Measurements from ENCODE around the gene MYO1G.

- TF ChIP-seq EGR1 (IDR thresholded peaks at IDR 0.05) (no peak), REST (IDR thresholded peaks at IDR 0.05; ENCODE audit: low read depth) (no peak), EP300 (IDR thresholded peaks at IDR 0.05; ENCODE audit: borderline replicate concordance) (no peak), CREB1 (IDR thresholded peaks at IDR 0.05; ENCODE audit: low read depth) (no peak), CEBPB (IDR thresholded peaks at IDR 0.05) (no peak), MAX (IDR thresholded peaks at IDR 0.05) (no peak), ZBTB7A (IDR thresholded peaks at IDR 0.05; ENCODE audit: low read depth) (no peak), TCF12 (IDR thresholded peaks at IDR 0.05; ENCODE audit: low read depth) (no peak), TAF1 (IDR thresholded peaks at IDR 0.05; ENCODE audit: low read depth) (no peak), RAD21 (IDR thresholded peaks at IDR 0.05; ENCODE audit: low read depth) (no peak), YY1 (IDR thresholded peaks at IDR 0.05; ENCODE audit: low read depth) (no peak), FOXM1 (IDR thresholded peaks at IDR 0.05; ENCODE audit: borderline replicate concordance, low read depth) (no peak), NFIC (IDR thresholded peaks at IDR 0.05) (no peak)
- TF ChIP-seq, protein P1, sequence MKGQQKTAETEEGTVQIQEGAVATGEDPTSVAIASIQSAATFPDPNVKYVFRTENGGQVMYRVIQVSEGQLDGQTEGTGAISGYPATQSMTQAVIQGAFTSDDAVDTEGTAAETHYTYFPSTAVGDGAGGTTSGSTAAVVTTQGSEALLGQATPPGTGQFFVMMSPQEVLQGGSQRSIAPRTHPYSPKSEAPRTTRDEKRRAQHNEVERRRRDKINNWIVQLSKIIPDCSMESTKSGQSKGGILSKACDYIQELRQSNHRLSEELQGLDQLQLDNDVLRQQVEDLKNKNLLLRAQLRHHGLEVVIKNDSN (IDR thresholded peaks at IDR 0.05): no peak
Measured at GRCh38 chr7:44978511-44979366, at the start of gene MYO1G.
